ENCODE results near the gene UBAP2L.
"Not testable (repeated sequence)": the region's sequence is repeated elsewhere in the genome, so short reads cannot be mapped to it uniquely, and the experiment has no call there.

Gene UBAP2L

GRCh38 chr1:154256686-154257085, 35.9 kb downstream of the UBAP2L start:
- no peak for ATAC-seq
- DNase-seq, result no peak

- ATAC-seq, result no peak
- no peak for DNase-seq
These were observed 38.0 kb downstream of the UBAP2L start for GRCh38 chr1:154258784-154259183.

GRCh38 chr1:154260127-154260526, 39.4 kb downstream of the UBAP2L start:
- no peak for DNase-seq

GRCh38 chr1:154263465-154264332, 42.9 kb downstream of the UBAP2L start:
- DNase-seq (no peak), ATAC-seq (no peak)

More at GRCh38 chr1:154260127-154260526, 39.4 kb downstream of the UBAP2L start:
- ATAC-seq, result no peak

GRCh38 chr1:154264454-154264853, 43.7 kb downstream of the UBAP2L start:
- DNase-seq (no peak), ATAC-seq (peak; percentile 79)

GRCh38 chr1:154265586-154265985, 44.8 kb downstream of the UBAP2L start:
- DNase-seq, result no peak
- ATAC-seq, result peak; percentile 67

GRCh38 chr1:154270833-154271232, 50.1 kb downstream of the UBAP2L start:
- ATAC-seq, result peak; percentile 50
- no peak for DNase-seq

- ATAC-seq (peak; percentile 92), DNase-seq (peak; percentile 97)
These were observed 51.7 kb downstream of the UBAP2L start, which contains the start of gene HAX1 for GRCh38 chr1:154272217-154272998. Gene HAX1 (plus strand): TSS chr1:154272629. CDS start chr1:154272724, 95 bp downstream.

- DNase-seq (no peak), ATAC-seq (no peak)
These were observed 52.3 kb downstream of the UBAP2L start for GRCh38 chr1:154272999-154273563.

GRCh38 chr1:154276797-154277196, 56.0 kb downstream of the UBAP2L start:
- ATAC-seq, result no peak

GRCh38 chr1:154287591-154287990, 66.8 kb downstream of the UBAP2L start:
- not testable (repeated sequence) for ATAC-seq, DNase-seq

More at GRCh38 chr1:154276797-154277196, 56.0 kb downstream of the UBAP2L start:
- peak; percentile 44 for DNase-seq

GRCh38 chr1:154288661-154289060, 67.9 kb downstream of the UBAP2L start:
- ATAC-seq, result no peak
- DNase-seq, result no peak

- no peak for DNase-seq
- no peak for ATAC-seq
These were observed 70.2 kb downstream of the UBAP2L start for GRCh38 chr1:154290921-154291320.

- ATAC-seq (no peak), DNase-seq (no peak)
These were observed 74.9 kb downstream of the UBAP2L start for GRCh38 chr1:154295408-154296235.

- ATAC-seq (no peak), DNase-seq (no peak)
These were observed 80.8 kb downstream of the UBAP2L start for GRCh38 chr1:154301582-154301981.

GRCh38 chr1:154304664-154305337, 84.0 kb downstream of the UBAP2L start:
- peak; percentile 97 for ATAC-seq
- DNase-seq, result peak; percentile 56

- ATAC-seq (no peak), DNase-seq (no peak)
These were observed 85.4 kb downstream of the UBAP2L start for GRCh38 chr1:154306151-154306550.

- not testable (repeated sequence) for ATAC-seq, DNase-seq
These were observed 87.0 kb downstream of the UBAP2L start for GRCh38 chr1:154307670-154308270.

GRCh38 chr1:154309136-154309535, 88.4 kb downstream of the UBAP2L start:
- not testable (repeated sequence) for DNase-seq, ATAC-seq
